NCI-H2107 (cell line): ENCODE results near the gene SAMD9L.

Experiments
- DNase-seq: peaks from one replicate; lab custom pipeline; 2025; lab: John Stamatoyannopoulos, UW

SAMD9L gene

GRCh38 chr7:93148144-93148543, at the start of gene SAMD9L:
SAMD9L (minus strand) TSS chr7:93148385; CDS start chr7:93135971, 12,414 bp downstream.
- no peak for DNase-seq

GRCh38 chr7:93196336-93196735, 48.2 kb upstream of the SAMD9L start:
- DNase-seq: no peak

GRCh38 chr7:93194386-93194785, 46.2 kb upstream of the SAMD9L start:
- DNase-seq: no peak

DNA sequence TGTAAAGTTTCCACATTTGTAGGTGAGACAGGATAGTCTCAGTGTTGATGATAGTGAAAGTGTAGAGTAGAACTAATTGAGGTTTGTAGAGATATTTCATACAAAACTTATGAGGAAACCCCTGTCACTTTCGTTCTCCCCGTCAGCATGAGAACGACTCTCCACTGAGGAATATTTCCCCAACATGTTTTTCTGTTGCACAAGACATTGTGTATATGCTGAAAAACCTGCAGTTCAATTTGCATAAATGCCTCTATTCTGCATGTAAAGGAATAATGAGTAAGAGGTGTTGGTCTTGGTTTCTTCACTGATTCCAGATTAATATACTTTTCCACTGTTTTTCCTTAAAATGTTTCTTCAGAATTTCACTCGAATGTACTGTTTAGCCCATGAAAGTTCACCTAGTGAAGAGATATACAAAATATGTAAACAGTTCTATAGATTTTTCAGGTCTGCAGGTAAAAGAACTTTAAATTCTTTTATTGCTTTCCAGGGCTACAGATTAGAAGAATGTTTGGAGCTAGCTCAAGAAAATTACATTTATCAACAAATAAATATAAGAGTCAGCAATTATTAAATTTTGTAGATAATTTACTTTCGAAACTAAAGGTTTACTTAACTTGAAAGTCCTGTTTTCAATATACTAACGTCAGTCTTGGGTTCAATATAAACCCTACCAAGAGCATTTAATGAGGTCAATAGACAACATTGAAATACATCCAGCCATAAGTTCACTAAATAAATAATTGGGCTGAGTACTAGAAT, 40.9 kb upstream of the SAMD9L start:
- DNase-seq: no peak

- DNase-seq: no peak
Observed at GRCh38 chr7:93185303-93186027, 37.3 kb upstream of the SAMD9L start.

GRCh38 chr7:93179173-93179572, 31.0 kb upstream of the SAMD9L start:
- DNase-seq: no peak

GRCh38 chr7:93178213-93178612, 30.0 kb upstream of the SAMD9L start:
- DNase-seq: no peak

DNA sequence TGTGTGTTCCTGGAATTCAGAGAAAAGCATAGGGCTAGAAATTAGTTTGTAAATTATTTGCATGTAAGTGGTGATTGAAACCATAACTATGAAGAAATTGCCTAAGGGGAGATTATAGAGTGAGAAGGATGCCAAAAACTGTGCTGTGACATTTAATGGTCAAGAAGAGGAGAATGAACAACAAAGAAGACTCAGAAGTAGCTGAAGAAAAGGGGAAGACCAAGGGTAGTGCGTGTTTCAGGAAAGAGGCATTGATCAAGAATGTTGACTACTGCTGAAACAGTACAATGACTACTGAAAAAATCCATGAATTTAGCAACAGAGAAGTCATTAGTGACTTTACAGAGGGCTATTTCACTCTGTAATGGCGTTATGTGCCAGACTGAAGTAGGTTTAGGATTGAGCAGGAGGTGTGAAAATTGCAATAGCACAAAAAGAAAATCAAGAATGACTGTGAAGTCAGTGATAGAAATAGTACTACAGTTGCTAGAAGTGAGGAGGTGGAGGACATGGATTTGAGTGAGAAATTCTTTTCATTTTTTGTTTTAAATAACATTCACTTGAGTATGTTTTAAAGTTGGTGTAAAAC, 28.9 kb upstream of the SAMD9L start:
- DNase-seq: no peak

DNA sequence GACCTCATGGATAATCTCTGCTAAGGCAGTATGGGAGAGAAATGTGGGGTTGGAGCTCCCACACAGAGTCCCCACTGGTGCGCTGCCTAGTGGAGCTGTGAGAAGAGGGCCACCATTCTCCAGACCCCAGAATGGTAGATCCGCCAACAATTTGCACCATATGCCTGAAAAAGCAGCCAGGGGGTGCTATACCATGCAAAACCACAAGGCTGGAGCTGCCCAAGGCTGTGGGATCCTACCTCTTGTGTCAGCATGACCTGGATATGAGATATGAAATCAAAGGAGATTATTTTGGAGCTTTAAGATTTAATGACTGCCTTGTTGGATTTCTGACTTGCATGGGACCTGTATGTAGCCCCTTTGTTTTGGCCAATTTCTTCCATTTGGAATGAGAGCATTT, 27.0 kb upstream of the SAMD9L start:
- DNase-seq: no peak

DNA sequence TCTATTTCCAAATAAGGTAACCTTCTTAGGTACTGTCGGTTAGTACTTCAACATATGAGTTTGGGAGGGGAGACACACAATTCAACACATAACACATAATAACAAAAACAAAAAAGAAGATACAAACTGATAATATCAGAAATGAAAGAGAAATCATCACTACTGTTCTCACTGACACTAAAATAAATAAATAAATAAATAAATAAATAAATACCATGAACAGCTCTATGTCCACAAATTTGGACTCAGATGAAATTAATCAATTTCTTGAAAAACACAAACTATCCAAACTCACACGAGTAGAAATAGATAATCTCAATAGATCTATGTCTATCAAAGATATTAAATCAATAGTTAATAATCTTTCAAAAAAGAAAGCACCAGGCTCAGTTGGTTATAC, 24.5 kb upstream of the SAMD9L start:
- DNase-seq: no peak

DNA sequence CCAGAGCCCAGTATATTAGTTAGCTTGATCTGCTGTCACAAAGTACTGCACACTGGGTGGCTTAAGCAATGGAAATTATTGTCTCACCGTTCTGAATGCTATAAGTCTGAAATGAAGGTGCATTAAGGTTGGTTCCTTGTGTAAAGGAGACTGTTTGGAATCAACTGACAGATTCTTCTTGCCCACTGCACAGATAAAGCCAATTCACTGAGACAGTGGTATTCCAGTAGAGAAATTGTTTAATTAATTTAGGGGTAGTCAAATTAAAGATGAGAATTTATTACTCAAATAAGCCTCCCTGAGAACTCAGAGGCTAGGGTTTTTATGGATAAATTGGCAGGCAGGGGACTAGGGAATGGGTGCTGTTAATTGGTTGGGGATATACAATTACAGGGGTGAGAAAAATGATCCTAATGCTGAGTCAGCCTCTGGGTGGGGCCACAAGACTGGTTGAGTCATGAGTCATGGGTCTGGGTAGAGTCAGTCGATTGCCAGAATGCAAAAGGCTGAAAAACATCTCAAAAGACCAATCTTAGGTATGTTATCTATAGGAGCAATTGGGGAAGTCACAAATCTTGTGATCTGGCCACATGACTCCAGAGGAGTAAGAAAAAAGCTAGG, 23.5 kb upstream of the SAMD9L start:
- no peak for DNase-seq

GRCh38 chr7:93165447-93165846, 17.3 kb upstream of the SAMD9L start:
- DNase-seq: no peak

DNA sequence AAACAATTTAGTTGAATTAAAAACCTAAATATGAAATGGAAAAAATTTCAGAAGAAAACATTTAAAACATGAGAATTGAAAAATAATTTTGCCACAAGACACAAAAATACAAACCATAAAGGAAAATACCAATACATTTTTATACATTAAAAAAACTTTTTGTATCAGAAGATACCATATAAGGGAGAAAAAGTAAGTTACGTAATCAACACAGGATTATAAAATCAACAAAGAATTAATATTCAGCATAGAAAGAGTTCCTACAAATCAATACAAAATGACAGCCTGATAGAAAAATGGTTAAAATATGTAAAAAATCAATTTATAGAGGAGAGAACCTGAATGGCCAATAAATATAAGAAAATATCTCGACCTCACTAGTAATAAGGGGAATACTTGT, 16.6 kb upstream of the SAMD9L start:
- no peak for DNase-seq

DNA sequence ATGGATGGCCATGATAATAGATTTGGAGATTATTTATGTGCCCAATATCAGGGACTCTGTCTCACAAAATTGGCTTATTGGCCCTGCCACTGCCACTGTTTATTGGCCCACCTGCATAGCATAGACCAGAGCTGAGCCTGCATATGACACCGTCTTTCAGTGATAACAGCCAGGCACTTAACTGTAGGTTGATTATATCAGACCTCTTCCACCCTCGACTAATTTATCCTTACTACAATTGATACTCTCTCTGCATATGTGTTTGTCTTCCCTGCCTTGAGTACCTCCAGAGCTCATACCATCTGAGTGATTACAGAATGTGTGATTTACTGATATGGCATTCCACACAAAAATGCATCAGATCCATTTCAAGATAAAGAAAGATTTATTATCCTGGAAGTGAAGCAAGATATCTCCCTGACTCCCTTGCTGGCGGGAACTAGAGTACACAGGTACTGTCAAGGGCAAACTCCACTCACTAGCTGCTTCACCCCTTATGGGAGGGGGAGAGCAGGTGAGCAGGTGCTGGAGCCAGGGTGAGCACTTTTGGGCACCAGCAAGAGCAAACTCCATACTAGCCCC, 13.1 kb upstream of the SAMD9L start:
- no peak for DNase-seq

GRCh38 chr7:93160410-93160809, 12.2 kb upstream of the SAMD9L start:
- DNase-seq: no peak

GRCh38 chr7:93159490-93159889, 11.3 kb upstream of the SAMD9L start:
- DNase-seq: no peak

DNA sequence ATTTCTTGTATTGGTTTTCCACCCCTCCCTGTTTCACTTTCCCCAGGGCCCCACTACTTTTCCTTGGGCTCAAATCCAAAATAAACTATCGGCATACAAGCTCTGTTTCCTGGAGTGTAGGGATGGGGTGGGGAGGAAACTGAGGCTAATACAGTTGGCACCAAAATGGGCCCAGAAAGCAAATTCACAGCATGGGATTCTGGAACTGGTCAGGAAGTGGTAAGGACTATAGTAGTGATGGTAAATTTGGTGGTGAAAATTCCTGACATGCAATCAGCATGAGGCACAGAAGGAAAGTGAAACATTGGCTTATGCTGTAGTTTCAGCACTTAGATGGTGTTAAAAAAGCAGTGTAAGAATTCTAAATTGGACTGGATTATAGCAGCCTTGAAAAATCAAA, 8.7 kb upstream of the SAMD9L start:
- no peak for DNase-seq

- no peak for DNase-seq
Observed at GRCh38 chr7:93150200-93150835, 2.1 kb upstream of the SAMD9L start.

GRCh38 chr7:93148727-93149126, 542 bp upstream of the SAMD9L start:
- DNase-seq: no peak

DNA sequence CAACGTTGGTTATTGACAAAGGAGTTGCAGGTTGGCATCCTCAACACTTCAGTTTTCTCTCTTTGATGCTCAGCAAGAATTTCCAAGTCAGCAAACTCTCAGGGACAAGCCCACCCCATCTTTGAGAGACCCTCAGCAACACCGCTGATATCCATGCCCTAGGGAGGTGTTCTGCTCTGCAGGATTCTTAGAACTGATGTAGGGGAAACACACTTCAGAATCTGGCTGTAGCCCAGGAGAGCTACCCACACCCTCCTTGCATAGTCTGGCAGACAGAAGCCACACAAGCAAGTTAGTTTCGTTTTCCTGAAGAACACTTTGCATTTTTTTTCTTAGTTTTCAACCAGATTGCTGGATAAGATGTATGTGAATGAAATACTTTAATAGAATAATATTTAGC, 822 bp downstream of the SAMD9L start:
- DNase-seq: no peak

DNA sequence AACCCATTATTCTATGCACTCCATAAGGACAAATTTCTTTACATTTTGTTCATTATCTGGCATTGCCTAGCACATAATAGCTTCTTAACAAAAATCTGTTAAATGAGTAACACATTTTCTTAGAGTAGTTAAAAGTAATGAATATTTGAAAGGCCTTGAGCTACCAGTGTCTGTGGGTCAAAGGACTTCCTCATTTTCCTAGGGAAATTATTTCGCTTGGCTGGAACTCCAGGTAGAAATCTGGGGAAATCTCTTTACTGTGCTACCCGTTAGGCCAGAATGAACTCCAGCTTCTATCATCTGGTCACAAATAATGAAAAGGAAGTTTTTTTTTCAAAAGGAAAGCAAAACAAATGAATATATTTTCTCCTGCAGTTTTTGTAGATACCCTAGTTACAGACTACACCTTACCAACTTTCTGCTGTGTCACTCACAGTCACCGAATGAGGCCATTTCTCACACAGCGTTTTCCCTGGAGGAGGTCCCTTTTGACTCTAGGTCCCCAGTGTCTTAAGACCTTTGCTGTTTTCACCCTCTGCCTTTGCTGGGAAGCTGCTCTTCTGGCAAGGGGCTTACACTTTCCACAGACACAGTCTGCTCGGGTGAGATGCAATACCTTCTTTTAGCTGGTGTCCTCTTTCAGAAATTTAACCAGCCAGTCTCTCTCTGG, 1.6 kb downstream of the SAMD9L start:
- no peak for DNase-seq
